Measurements from ENCODE around the gene RTKN2. TPM values are rescaled to one million over a fixed set of nuclear protein-coding genes. Genes with fewer than 3 reads are reported as not detected.

Gene RTKN2
- polyA plus RNA-seq, 1 donor from 2014 or later, result 4.7 TPM

- H3K4me2 ChIP-seq (ENCODE audit: low read length), result no peak overlapping the region
- H3K9me3 ChIP-seq (ENCODE audit: low read length), result no peaks in the 10 kb centered on the region
- no peaks in the 10 kb centered on the region for H3K36me3 ChIP-seq (ENCODE audit: insufficient read depth, low read length)
- no peaks in the 10 kb centered on the region for H3K9me2 ChIP-seq (ENCODE audit: insufficient read depth, low read length)
- H3K79me2 ChIP-seq (replicated peaks; ENCODE audit: insufficient read depth, low read length), result no peaks in the 10 kb centered on the region
- no peaks in the 10 kb centered on the region for H3K27me3 ChIP-seq (ENCODE audit: insufficient read depth, low read depth, low read length)
- no peak for TF ChIP-seq RAD21 (conservative IDR thresholded peaks at IDR 0.05)
- no peak for TF ChIP-seq POLR2AphosphoS5 (IDR thresholded peaks at IDR 0.05)
- no peak for TF ChIP-seq EP300 (conservative IDR thresholded peaks at IDR 0.05; ENCODE audit: poor library complexity, severe bottlenecking)
- TF ChIP-seq REST (IDR thresholded peaks at IDR 0.05; ENCODE audit: borderline replicate concordance), result no peak
- no peak for TF ChIP-seq CTCF (IDR thresholded peaks at IDR 0.05; ENCODE audit: poor library complexity, severe bottlenecking)
- no peak overlapping the region for H2AFZ ChIP-seq (ENCODE audit: low read depth, low read length)
- H3K9ac ChIP-seq (ENCODE audit: low read length), result no peak overlapping the region
- no peaks in the 10 kb centered on the region for H3F3A ChIP-seq (ENCODE audit: insufficient read depth, low read length, poor library complexity, severe bottlenecking)
- no peak overlapping the region for H3K27ac ChIP-seq (ENCODE audit: low read length)
- no peaks in the 10 kb centered on the region for H4K20me1 ChIP-seq (ENCODE audit: insufficient read depth)
- H3K4me3 ChIP-seq (ENCODE audit: low read length), result no peak overlapping the region
Measured at GRCh38 chr10:62155054-62155680, 113.5 kb downstream of the RTKN2 start.

- TF ChIP-seq CTCF (IDR thresholded peaks at IDR 0.05; ENCODE audit: poor library complexity, severe bottlenecking) (no peak), SMC3 (conservative IDR thresholded peaks at IDR 0.05; ENCODE audit: poor library complexity) (no peak), TAF1 (IDR thresholded peaks at IDR 0.05; ENCODE audit: low read depth) (no peak), EP300 (conservative IDR thresholded peaks at IDR 0.05; ENCODE audit: poor library complexity, severe bottlenecking) (no peak), EZH2 (IDR thresholded peaks at IDR 0.05; ENCODE audit: borderline replicate concordance, insufficient read depth, low read length, poor library complexity, severe bottlenecking) (no peak), RAD21 (conservative IDR thresholded peaks at IDR 0.05) (no peak), REST (IDR thresholded peaks at IDR 0.05; ENCODE audit: borderline replicate concordance) (no peak), POLR2AphosphoS5 (IDR thresholded peaks at IDR 0.05) (no peak), MXI1 (conservative IDR thresholded peaks at IDR 0.05; ENCODE audit: poor library complexity, severe bottlenecking) (no peak)
- H4K20me1 ChIP-seq (ENCODE audit: insufficient read depth), result no peaks in the 10 kb centered on the region
- H3K4me3 ChIP-seq (ENCODE audit: low read length), result no peak overlapping the region
- no peaks in the 10 kb centered on the region for H3K9me3 ChIP-seq (ENCODE audit: low read length)
- no peaks in the 10 kb centered on the region for H3K27me3 ChIP-seq (ENCODE audit: insufficient read depth, low read depth, low read length)
- no peaks in the 10 kb centered on the region for H3K36me3 ChIP-seq (ENCODE audit: insufficient read depth, low read length)
- no peaks in the 10 kb centered on the region for H3F3A ChIP-seq (ENCODE audit: insufficient read depth, low read length, poor library complexity, severe bottlenecking)
- no peak overlapping the region for H3K4me2 ChIP-seq (ENCODE audit: low read length)
- H3K79me2 ChIP-seq (replicated peaks; ENCODE audit: insufficient read depth, low read length), result no peaks in the 10 kb centered on the region
- no peaks in the 10 kb centered on the region for H3K9me2 ChIP-seq (ENCODE audit: insufficient read depth, low read length)
- H2AFZ ChIP-seq (ENCODE audit: low read depth, low read length), result no peak overlapping the region
- H3K27ac ChIP-seq (ENCODE audit: low read length), result no peak overlapping the region
- no peak overlapping the region for H3K9ac ChIP-seq (ENCODE audit: low read length)
Measured at GRCh38 chr10:62154231-62154630, 114.4 kb downstream of the RTKN2 start.

Data from neural cell (in vitro differentiated cells).